Adrenal gland (tissue), 12 donors: ENCODE data around the gene FARSB. TPM values are rescaled to one million over a fixed set of nuclear protein-coding genes. Genes with fewer than 3 reads are reported as not detected.

ENCODE experiments used
- DNase-seq, 7 donors: peaks; one replicate each; pipeline ENCODE4 v3.0.0-alpha.2; 2019 to 2020
- H3K27ac ChIP-seq, 5 donors: fragments of 200-600 bp; sonication (generic) in 4 of 5; 1 replicate in 3 of 5; 2 replicates in 2 of 5; pipeline versions ENCODE4 v1.5.1 to v1.8.0; 2016 to 2020; ENCODE audit warnings: mild to moderate bottlenecking in 1 of 5
- H3K27me3 ChIP-seq: fragments of 200-600 bp; 2 replicates; pipeline ENCODE4 v1.8.0; 2021
- H3K36me3 ChIP-seq, 2 donors: fragments of 200-600 bp; replicated peaks in 1 of 2; 1 replicate in 1 of 2; 2 replicates in 1 of 2; pipeline versions ENCODE4 v1.5.1 to v1.8.0; 2018 to 2022
- H3K4me1 ChIP-seq, 2 donors: fragments of 200-600 bp; replicated peaks in 1 of 2; 1 replicate in 1 of 2; 2 replicates in 1 of 2; pipeline versions ENCODE4 v1.5.1 to v1.8.0; 2018 to 2021
- H3K4me3 ChIP-seq, 4 donors: fragments of 200-600 bp; sonication (generic) in 3 of 4; one replicate each; pipeline ENCODE4 v1.5.1; 2016 to 2018
- H3K9me3 ChIP-seq, 3 donors: fragments of 200-600 bp; sonication (generic) in 1 of 3; replicated peaks in 1 of 3; 1 replicate in 2 of 3; 2 replicates in 1 of 3; pipeline versions ENCODE4 v1.5.1 to v1.8.0; 2016 to 2021
- POLR2A ChIP-seq, 2 donors: fragments of 450-650 bp; IDR thresholded peaks; one replicate each; pipeline ENCODE4 v1.6.1; 2017; ENCODE audit warnings: antibody characterized with exemption in 2 of 2, mild to moderate bottlenecking in 2 of 2, moderate library complexity in 1 of 2
- WGBS, 4 donors: extraction: QIAGEN DNeasy Blood & Tissue Kit in 2 of 4; methylation state at CpG; one replicate each; pipeline versions ENCODE4 v1.1.5 to v1.1.7; 2013 to 2017; 5-methylcytosine and 5-hydroxymethylcytosine counted together
- intact Hi-C, 2 donors: fragments of 100-400 bp; cut with DNase I; formaldehyde crosslinking; loops; one replicate each; pipeline versions ENCODE4 v1.14.1 to v1.15.0; 2022 to 2023
- polyA plus RNA-seq, 3 donors: library from polyadenylated mRNA; stranded (reverse); fragments of 200-250 nt in 2 of 3; fragments of 350-450 nt in 1 of 3; fragmentation: Illumina TruSeq in 1 of 3; extraction: RNeasy Lipid Tissue Mini Kit (QIAGEN cat#74804) in 1 of 3; gene quantifications; one replicate each; pipeline ENCODE4 v1.2.3, GENCODE V29; 2013 to 2014
- total RNA-seq, 9 donors: library from RNA; depleted of rRNA in 4 of 9; stranded (reverse); fragments of >200 nt in 4 of 9; fragments of 120-200 nt in 1 of 9; fragmentation: NEBNext Ultra II Directional in 1 of 9; extraction: Animal tissue kit (Norgen Biotek cat#: 25700) in 1 of 9; gene quantifications; one replicate each; pipeline versions ENCODE4 v1.1.0 to v1.2.4, GENCODE V29; 2013 to 2023
- TF ChIP-seq, protein P1 (sequence below), 6 experiments: fragments of 450-650 bp in 4 of 6; fragments of 200-600 bp in 2 of 6; sonication (generic) in 1 of 6; IDR thresholded peaks; 1 replicate in 5 of 6; 2 replicates in 1 of 6; pipeline versions ENCODE4 v1.5.1 to v1.8.0; 2016 to 2021; ENCODE audit warnings: antibody characterized with exemption in 6 of 6, mild to moderate bottlenecking in 2 of 6, moderate library complexity in 1 of 6
- donor health status: healthy with polysubstance abuse.
- donor health status: Bipolar disorder and iron deficiency.
- donor health status: DM: yes; HTN: yes; CAD: no.
- donor health status: DM: no; HTN: no; CAD: no.
- donor health status: DM: no; HTN: no; CAD: no.
- donor health status: DM: yes; HTN: yes; CAD: no.

FARSB gene
- total and polyA plus RNA-seq, 12 donors: 7.2 to 55.9 (median 14.0) TPM

- intact Hi-C loops: no loop called here
- 68 to 80% (median 73%) methylated on average over 3 of the region's 3 CpGs for WGBS, 4 donors
- Histone ChIP-seq H3K27ac (no peak overlapping the region), H3K9me3 (no peaks in the 10 kb centered on the region), H3K4me3 (no peak overlapping the region), H3K36me3 (no peaks in the 10 kb centered on the region), H3K27me3 (no peaks in the 10 kb centered on the region), H3K4me1 (no peaks in the 10 kb centered on the region)
- TF ChIP-seq POLR2A (IDR thresholded peaks at IDR 0.05): no peak
- TF ChIP-seq, protein P1, sequence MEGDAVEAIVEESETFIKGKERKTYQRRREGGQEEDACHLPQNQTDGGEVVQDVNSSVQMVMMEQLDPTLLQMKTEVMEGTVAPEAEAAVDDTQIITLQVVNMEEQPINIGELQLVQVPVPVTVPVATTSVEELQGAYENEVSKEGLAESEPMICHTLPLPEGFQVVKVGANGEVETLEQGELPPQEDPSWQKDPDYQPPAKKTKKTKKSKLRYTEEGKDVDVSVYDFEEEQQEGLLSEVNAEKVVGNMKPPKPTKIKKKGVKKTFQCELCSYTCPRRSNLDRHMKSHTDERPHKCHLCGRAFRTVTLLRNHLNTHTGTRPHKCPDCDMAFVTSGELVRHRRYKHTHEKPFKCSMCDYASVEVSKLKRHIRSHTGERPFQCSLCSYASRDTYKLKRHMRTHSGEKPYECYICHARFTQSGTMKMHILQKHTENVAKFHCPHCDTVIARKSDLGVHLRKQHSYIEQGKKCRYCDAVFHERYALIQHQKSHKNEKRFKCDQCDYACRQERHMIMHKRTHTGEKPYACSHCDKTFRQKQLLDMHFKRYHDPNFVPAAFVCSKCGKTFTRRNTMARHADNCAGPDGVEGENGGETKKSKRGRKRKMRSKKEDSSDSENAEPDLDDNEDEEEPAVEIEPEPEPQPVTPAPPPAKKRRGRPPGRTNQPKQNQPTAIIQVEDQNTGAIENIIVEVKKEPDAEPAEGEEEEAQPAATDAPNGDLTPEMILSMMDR (IDR thresholded peaks at IDR 0.05): no peak
- DNase-seq: no peak
These were observed 117.4 kb downstream of the FARSB start for GRCh38 chr2:222538535-222538934.

DNA sequence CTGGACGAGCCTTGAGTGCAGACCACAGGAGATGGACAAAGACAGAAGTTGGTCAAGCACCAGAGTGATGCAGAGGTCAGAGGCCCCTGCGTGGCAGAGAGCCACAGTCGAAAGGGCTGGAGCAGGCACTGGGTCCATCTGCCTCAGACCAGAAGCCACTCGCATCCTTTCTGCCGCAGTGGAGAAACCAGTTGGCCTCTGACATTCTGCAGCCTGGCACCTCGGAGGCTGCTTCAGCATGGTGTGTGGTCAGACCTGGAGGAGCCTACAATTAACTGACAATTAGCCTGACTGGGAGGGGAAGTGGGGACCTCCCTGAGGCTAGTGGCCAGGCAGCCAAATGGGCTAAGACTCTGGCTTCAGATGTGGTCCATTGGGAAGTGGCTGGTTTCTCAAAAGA, 120.4 kb downstream of the FARSB start:
- H3K27me3 ChIP-seq: no peaks in the 10 kb centered on the region
- no peak for DNase-seq
- intact Hi-C loops: no loop called here
- H3K36me3 ChIP-seq: no peaks in the 10 kb centered on the region
- no peaks in the 10 kb centered on the region for H3K4me1 ChIP-seq
- TF ChIP-seq, protein P1 (IDR thresholded peaks at IDR 0.05): no peak
- TF ChIP-seq POLR2A (IDR thresholded peaks at IDR 0.05): no peak
- no peaks in the 10 kb centered on the region for H3K9me3 ChIP-seq
- 70 to 84% (median 76%) methylated on average over 4 to 6 of the region's 6 CpGs for WGBS, 4 donors
- H3K4me3 ChIP-seq: no peak overlapping the region
- H3K27ac ChIP-seq: no peak overlapping the region

DNA sequence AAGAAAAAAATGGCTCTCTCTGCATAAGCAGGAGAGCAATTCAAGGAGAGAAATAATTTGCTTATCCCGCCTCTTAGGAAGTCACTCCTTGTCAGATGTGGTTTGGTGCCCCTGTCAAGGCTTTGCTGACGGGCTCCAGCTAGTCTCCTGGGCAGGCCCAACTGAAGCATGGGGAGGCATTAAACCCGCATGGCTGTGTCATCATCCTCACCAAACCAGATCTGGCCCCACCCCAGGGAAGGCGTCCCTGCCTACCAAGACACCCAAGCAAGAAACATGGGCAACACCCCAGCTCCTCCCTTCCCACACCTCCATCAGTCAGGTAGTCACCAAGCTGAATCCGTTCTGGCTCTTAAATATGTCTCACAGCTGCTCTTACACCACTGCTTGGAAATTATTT, 123.6 kb downstream of the FARSB start:
- WGBS, 4 donors: 80 to 94% (median 86%) methylated on average over 5 of the region's 5 CpGs
- no peak overlapping the region for H3K4me3 ChIP-seq
- no peaks in the 10 kb centered on the region for H3K36me3 ChIP-seq
- H3K27me3 ChIP-seq: no peaks in the 10 kb centered on the region
- no peaks in the 10 kb centered on the region for H3K9me3 ChIP-seq
- no peak overlapping the region for H3K27ac ChIP-seq
- TF ChIP-seq, protein P1 (IDR thresholded peaks at IDR 0.05): no peak
- TF ChIP-seq POLR2A (IDR thresholded peaks at IDR 0.05): no peak
- DNase-seq: no peak
- H3K4me1 ChIP-seq: no peaks in the 10 kb centered on the region
- intact Hi-C loops: no loop called here

DNA sequence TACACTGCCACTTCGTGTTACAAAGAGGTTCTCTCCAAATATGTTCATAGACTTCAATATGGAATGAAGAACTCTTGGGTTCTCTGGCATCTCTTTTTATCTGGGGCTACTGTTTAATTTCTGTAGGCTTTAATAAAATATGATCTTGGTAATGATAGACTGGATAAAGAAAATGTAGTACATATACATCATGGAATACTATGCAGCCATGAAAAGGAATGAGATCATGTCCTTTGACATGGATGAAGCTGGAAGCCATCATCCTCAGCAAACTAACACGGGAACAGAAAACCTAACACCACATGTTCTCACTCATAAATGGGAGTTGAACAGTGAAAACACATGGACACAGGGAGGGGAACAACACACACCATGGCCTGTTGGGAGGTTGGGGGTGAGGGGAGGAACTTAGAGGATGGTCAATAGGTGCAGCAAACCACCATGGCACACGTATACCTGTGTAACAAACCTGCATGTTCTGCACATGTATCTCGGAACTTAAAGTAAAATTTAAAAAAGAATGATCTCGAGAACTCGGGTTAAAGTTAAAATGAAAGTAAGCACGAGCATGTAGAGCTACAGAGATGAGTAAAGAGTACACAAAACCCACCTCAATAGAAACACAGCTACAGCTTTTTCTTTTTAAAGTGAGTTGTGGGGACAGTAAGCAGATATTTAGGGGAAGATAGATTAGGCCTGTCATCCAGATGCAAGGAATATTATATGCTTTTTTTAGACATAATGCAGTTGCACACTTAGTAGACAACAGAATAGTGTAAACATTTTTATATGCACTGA, 129.2 kb downstream of the FARSB start:
- no peaks in the 10 kb centered on the region for H3K9me3 ChIP-seq
- H3K4me1 ChIP-seq: no peaks in the 10 kb centered on the region
- WGBS, 4 donors: 90 to 92% (median 91%) methylated on average over 7 of the region's 7 CpGs
- no peaks in the 10 kb centered on the region for H3K36me3 ChIP-seq
- DNase-seq: no peak
- TF ChIP-seq, protein P1 (IDR thresholded peaks at IDR 0.05): no peak
- no peak for TF ChIP-seq POLR2A (IDR thresholded peaks at IDR 0.05)
- H3K4me3 ChIP-seq: no peak overlapping the region
- no peak overlapping the region for H3K27ac ChIP-seq
- H3K27me3 ChIP-seq: no peaks in the 10 kb centered on the region
- intact Hi-C loops: no loop called here
